Heart right ventricle (tissue), 16 donors: Measurements from ENCODE around the gene BSPRY. TPM values are rescaled to one million over a fixed set of nuclear protein-coding genes. Genes with fewer than 3 reads are reported as not detected.
A peak's percentile ranks its signal among the peaks of the same experiment; 100 is the strongest.

Source experiments
- ATAC-seq, 8 donors: fragments of 200-7000 bp; cut with Tn5 transposase; one replicate each; pipeline ENCODE4 v1.9.1; 2020; ENCODE audit warnings: mild to moderate bottlenecking in 8 of 8, moderate library complexity in 8 of 8, moderate number of reproducible peaks in 1 of 8
- DNase-seq, 2 donors: peaks; one replicate each; pipeline ENCODE4 v3.0.0-alpha.2; 2020
- H3K27ac ChIP-seq, 10 donors: fragments of 200-600 bp; sonication (generic) in 2 of 10; one replicate each; pipeline versions ENCODE4 v1.5.0 to v1.8.0; 2020 to 2022; ENCODE audit warnings: mild to moderate bottlenecking in 3 of 10
- H3K27me3 ChIP-seq, 7 donors: fragments of 200-600 bp; one replicate each; pipeline ENCODE4 v1.8.0; 2021 to 2022; ENCODE audit warnings: mild to moderate bottlenecking in 2 of 7
- H3K36me3 ChIP-seq, 9 donors: fragments of 200-600 bp; sonication (generic) in 1 of 9; one replicate each; pipeline versions ENCODE4 v1.5.0 to v1.8.0; 2020 to 2022; ENCODE audit warnings: mild to moderate bottlenecking in 2 of 9
- H3K4me1 ChIP-seq, 9 donors: fragments of 200-600 bp; sonication (generic) in 1 of 9; one replicate each; pipeline versions ENCODE4 v1.5.0 to v1.8.0; 2020 to 2022; ENCODE audit warnings: mild to moderate bottlenecking in 4 of 9
- H3K4me3 ChIP-seq, 10 donors: fragments of 200-600 bp; sonication (generic) in 2 of 10; one replicate each; pipeline versions ENCODE4 v1.5.0 to v1.8.0; 2020 to 2022; ENCODE audit warnings: mild to moderate bottlenecking in 7 of 10, moderate library complexity in 2 of 10
- H3K9me3 ChIP-seq, 11 donors: fragments of 200-600 bp in 10 of 11; sonication (generic) in 2 of 11; one replicate each; pipeline versions ENCODE4 v1.5.0 to v1.8.0; 2013 to 2022; ENCODE audit warnings: mild to moderate bottlenecking in 2 of 11, control low read depth in 1 of 11, moderate library complexity in 1 of 11
- WGBS, 2 donors: extraction: QIAGEN DNeasy Blood & Tissue Kit; methylation state at CpG; one replicate each; pipeline ENCODE4 v1.1.7; 2013; ENCODE audit warnings: inconsistent platforms in 1 of 2; 5-methylcytosine and 5-hydroxymethylcytosine counted together
- intact Hi-C, 10 donors: fragments of 100-400 bp; cut with DNase I; formaldehyde crosslinking; loops; one replicate each; pipeline versions ENCODE4 v1.11.1 to v1.14.2; 2022
- polyA plus RNA-seq, 2 donors: library from polyadenylated mRNA; stranded (reverse); fragments of 200-250 nt; gene quantifications; one replicate each; pipeline ENCODE4 v1.2.3, GENCODE V29; 2013
- total RNA-seq, 10 donors: library from RNA; stranded (reverse); fragmentation: NEBNext Ultra II Directional in 3 of 10; extraction: Animal tissue kit (Norgen Biotek cat#: 25700) in 3 of 10; gene quantifications; one replicate each; pipeline versions ENCODE4 v1.2.1 to v1.2.4, GENCODE V29; 2021 to 2023
- TF ChIP-seq, protein P1 (sequence below), 9 donors: fragments of 200-600 bp; sonication (generic) in 2 of 9; IDR thresholded peaks; one replicate each; pipeline versions ENCODE4 v1.5.0 to v1.8.0; 2021 to 2022; ENCODE audit warnings: antibody characterized with exemption in 9 of 9, mild to moderate bottlenecking in 5 of 9, moderate library complexity in 1 of 9
- donor health status: Arrhythmogenic right ventricular cardiomyopathy.
- donor health status: ischemic (EF 13 %, LVEDD 7.1; RV severe dilation, severe dysfunction).
- donor health status: healthy with polysubstance abuse.
- donor health status: DM: no; HTN: yes; CAD: no.
- donor health status: DM: no; HTN: no; CAD: no.
- donor health status: ischemic (EF 25% LVEDD 6.9; RV normal size, moderate dysfunction).
- donor health status: ischemic (EF 25% LVEDD 5.7; RV mildly dilated, moderate dysfunction).
- donor health status: healthy.
- donor health status: DM: yes; HTN: yes; CAD: no.
- donor health status: Ischemic cardiomyopathy.
- donor health status: ischemic (EF 35%, LVEDD 5.7; RV mildly dilated, moderate dysfunction).
- donor health status: nonischemic (EF 11% LVEDD 7.7; RV severe dilation, severe dysfunction).
- donor health status: DM: yes; HTN: yes; CAD: no.
- donor health status: PGD.
- donor health status: ischemic (EF 29% LVEDD 5.4; RV normal size, mild dysfunction).
- donor health status: nonischemic (EF 23%, LVEDD 6.1; RV moderate dilation, normal function).

The BSPRY gene
- total and polyA plus RNA-seq, 12 donors: 0.44 to 4.2 (median 1.6) TPM

- DNase-seq: no peak
- Histone ChIP-seq H3K9me3 (no peaks in the 10 kb centered on the region), H3K27me3 (no peaks in the 10 kb centered on the region), H3K36me3 (peaks cover 0 to 86% (median 52%) of the 10 kb centered on the region in 9 donors), H3K4me3 (no peak overlapping the region), H3K4me1 (no peaks in the 10 kb centered on the region), H3K27ac (no peak overlapping the region)
- TF ChIP-seq, protein P1, sequence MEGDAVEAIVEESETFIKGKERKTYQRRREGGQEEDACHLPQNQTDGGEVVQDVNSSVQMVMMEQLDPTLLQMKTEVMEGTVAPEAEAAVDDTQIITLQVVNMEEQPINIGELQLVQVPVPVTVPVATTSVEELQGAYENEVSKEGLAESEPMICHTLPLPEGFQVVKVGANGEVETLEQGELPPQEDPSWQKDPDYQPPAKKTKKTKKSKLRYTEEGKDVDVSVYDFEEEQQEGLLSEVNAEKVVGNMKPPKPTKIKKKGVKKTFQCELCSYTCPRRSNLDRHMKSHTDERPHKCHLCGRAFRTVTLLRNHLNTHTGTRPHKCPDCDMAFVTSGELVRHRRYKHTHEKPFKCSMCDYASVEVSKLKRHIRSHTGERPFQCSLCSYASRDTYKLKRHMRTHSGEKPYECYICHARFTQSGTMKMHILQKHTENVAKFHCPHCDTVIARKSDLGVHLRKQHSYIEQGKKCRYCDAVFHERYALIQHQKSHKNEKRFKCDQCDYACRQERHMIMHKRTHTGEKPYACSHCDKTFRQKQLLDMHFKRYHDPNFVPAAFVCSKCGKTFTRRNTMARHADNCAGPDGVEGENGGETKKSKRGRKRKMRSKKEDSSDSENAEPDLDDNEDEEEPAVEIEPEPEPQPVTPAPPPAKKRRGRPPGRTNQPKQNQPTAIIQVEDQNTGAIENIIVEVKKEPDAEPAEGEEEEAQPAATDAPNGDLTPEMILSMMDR (IDR thresholded peaks at IDR 0.05): no peak
- ATAC-seq: no peak
- 91 to 94% methylated on average over 11 of the region's 11 CpGs for WGBS, 2 donors
- intact Hi-C loops: no loop called here
Observed at GRCh38 chr9:113389451-113389850, 40.1 kb downstream of the BSPRY start.

DNA sequence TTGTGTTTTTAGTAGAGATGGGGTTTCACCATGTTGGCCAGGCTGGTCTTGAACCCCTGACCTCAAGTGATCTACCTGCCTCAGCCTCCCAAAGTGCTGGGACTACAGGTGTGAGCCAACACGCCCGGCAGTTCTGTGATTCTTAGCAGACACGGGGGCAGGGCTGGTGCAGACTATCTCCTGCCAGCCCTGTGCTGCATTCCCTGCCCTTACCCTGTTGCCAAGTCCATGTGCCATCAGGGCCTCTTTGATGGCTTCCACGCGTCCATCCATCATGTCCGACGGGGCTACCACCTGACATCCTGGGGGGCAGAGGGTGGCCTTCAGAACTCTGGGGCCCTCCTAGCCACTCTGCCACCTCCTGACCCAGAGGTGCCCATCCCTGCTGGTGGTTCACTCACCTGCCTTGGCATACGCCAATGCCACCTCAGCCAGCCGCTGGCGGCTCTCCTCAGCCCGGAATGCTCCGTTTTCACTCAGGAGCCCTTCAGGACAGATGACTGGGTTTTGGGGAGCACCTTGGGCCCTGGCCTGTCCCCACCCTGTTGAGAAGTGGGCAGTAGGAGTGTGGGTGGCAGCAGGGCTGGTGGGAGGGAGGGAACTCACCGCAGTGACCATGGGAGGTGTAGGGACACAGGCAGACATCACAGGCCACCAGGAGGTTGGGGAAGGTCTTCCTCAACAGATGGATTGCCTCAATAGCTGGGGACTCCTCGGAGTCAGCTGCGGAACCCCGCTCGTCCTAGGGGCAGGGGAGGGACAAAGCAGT lies 41.0 kb downstream of the BSPRY start:
- peaks cover 0 to 95% (median 52%) of the 10 kb centered on the region in 9 donors for H3K36me3 ChIP-seq

DNA sequence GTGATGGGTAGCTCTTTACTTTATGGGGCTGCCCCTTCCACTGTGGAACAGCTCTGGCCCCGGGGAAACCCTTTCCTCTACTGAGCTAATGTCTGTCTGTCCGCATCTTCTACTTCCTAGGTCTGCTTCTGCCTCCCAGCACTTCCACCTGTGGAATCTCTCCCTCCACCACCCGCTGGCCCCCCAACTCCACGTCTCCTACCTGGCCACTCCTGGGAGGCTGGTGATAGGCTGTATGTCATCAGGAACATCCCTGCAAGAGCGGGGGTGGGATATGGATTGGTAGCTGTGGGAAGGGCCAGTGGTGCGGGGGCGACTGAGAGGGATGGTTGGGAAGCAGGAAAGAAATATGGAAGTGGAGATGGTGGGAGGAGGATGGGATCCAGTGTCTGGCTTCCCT lies 42.6 kb downstream of the BSPRY start:
- DNase-seq (no peak), ATAC-seq (no peak)
- Histone ChIP-seq H3K27me3 (no peaks in the 10 kb centered on the region), H3K36me3 (peaks cover 0 to 89% (median 52%) of the 10 kb centered on the region in 9 donors), H3K27ac (no peak overlapping the region), H3K9me3 (no peaks in the 10 kb centered on the region), H3K4me3 (no peak overlapping the region), H3K4me1 (peaks cover 0 to 6% (median 0%) of the 10 kb centered on the region in 9 donors)
- intact Hi-C loops: no loop called here
- 91 to 95% methylated on average over 7 of the region's 7 CpGs for WGBS, 2 donors
- TF ChIP-seq, protein P1 (IDR thresholded peaks at IDR 0.05): no peak

More for the DNA sequence above, 41.0 kb downstream of the BSPRY start:
- Histone ChIP-seq H3K27me3 (no peaks in the 10 kb centered on the region), H3K4me1 (no peaks in the 10 kb centered on the region), H3K9me3 (no peaks in the 10 kb centered on the region), H3K4me3 (no peak overlapping the region), H3K27ac (no peak overlapping the region)
- TF ChIP-seq, protein P1 (IDR thresholded peaks at IDR 0.05): no peak
- 94 to 95% methylated on average over 17 of the region's 17 CpGs for WGBS, 2 donors
- intact Hi-C loops: no loop called here
- DNase-seq (no peak), ATAC-seq (peak in 2 of 8 donors; percentile 24 to 35)

DNA sequence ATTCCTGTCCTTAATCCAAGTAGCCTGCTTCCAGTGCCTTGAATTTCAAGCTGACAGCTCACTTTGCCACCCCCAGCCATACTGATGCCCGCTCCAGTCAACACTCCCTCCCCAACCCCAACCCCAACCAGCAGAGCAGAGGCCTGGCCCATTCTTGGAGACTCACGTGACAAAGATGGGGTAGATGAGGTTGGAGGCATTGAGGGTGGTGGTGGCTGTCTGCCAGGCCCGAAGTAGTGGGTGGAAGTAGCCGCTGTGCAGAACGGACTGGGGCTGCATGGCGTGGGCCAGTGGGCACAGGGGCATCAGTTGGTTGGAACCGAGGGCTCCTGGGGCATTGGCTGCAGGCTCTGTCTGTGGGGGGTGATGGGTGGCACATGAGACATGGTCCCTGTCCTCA lies 43.9 kb downstream of the BSPRY start:
- Histone ChIP-seq H3K27me3 (no peaks in the 10 kb centered on the region), H3K4me3 (no peak overlapping the region), H3K9me3 (no peaks in the 10 kb centered on the region), H3K27ac (no peak overlapping the region), H3K36me3 (peaks cover 0 to 76% (median 40%) of the 10 kb centered on the region in 9 donors), H3K4me1 (peaks cover 0 to 18% (median 7%) of the 10 kb centered on the region in 9 donors)
- WGBS, 2 donors: 91 to 94% methylated on average over 7 of the region's 7 CpGs
- ATAC-seq: no peak
- no peak for DNase-seq
- TF ChIP-seq, protein P1 (IDR thresholded peaks at IDR 0.05): no peak
- intact Hi-C loops: no loop called here
